ENCODE data around the gene VWA5B1.
"Not testable (repeated sequence)": the region's sequence is repeated elsewhere in the genome, so short reads cannot be mapped to it uniquely, and the experiment has no call there.

VWA5B1 gene

GRCh38 chr1:20280341-20280740 is 10.3 kb upstream of the VWA5B1 start:
- no peak for DNase-seq

DNA sequence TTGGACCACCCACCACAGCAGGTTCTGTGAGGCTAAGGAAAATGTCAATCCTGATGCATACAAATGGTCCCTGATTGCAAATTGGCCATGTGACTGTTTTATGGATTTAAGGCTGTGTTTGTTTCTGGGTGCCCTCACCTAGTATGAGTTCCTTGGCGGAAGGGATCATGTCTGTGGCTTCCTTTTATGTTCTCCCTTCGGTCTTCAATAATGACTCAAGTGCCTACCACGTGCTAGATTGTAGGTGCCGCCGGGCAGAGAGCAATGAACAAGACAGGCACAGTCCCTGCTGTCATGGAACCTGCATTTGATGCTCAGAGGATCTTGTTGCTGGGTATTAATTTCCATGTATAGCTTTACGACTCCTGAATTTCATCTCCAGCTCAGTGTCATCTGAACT is 9.8 kb upstream of the VWA5B1 start:
- DNase-seq, result no peak

GRCh38 chr1:20281801-20282200 is 8.9 kb upstream of the VWA5B1 start:
- DNase-seq, result no peak

DNA sequence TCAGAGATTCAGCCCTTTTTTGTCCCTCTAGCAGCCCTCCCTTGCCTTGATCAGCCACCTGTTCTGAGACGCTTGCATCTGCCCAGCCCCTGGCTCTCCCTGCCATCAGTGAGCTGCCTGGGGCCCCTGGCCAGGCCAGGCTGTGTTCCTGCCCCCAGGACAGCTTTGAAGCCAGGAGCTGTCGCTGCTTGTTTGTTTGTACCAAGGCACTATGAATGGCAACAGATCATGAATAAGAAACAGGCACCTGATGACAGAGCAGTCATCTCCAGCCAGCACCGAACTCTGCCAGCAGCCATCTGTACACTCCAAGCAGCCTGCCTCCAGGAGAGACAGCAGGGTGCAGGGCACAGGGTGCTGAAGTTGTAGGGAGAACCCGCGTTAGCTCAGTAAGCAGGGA is 8.1 kb upstream of the VWA5B1 start:
- DNase-seq, result no peak

DNA sequence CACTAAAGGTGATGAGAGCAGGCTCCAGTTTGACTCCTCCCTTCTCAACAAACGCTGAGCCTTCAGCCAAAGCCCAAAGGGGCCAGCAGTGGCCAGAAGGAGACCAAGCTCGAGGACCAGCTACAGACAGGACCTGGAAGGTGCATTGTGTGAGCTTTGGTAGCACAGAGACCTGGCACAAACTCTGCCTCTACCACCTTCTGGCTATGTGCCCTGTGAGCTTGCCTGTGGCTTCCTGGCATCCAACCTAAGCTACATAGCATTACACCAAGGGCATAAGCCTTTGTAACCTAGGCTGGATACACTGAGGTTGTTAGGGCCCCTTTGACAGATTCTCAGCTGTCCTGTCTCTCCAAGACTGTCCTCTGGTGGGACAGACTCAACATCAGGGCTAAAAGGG is 6.6 kb upstream of the VWA5B1 start:
- no peak for DNase-seq

DNA sequence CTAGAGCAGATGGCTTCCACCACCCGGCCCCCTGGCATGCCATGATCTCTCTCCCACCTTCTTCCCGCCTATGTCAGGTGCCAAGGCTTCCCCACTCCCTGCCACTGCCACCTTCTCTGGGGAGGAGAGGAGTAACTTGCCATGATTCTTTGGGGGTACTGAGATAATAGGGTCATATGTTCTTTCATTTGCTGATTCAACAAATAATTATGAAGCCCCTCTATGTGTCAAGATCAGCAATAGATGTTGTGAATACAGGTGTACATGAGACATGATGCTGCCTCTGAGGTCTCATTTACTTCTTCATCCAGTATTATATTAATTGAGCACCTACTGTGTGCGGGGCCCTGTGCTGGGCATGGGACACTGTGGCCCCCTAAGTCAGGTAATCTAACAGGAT is 6.0 kb upstream of the VWA5B1 start:
- DNase-seq, result no peak

DNA sequence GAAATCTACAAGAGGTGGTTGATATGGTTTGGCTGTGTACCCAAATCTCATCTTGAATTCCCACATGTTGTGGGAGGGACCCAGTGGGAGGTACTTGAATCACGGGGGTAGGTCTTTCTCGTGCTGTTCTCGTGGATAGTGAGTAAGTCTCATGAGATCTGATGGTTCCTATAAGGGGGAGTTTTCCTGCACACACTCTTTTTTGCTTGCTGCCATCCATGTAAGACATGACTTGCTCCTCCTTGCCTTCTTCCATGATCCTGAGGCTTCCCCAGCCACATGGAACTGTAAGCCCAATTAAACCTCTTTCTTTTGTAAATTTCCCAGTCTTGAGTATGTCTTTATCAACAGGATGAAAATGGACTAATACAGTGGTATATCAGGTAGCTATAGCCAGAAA is 5.2 kb upstream of the VWA5B1 start:
- no peak for DNase-seq

- DNase-seq, result not testable (repeated sequence)
Observed at GRCh38 chr1:20287696-20288095, 3.0 kb upstream of the VWA5B1 start.

- no peak for DNase-seq
Observed at GRCh38 chr1:20291645-20292084, 990 bp downstream of the VWA5B1 start.

DNA sequence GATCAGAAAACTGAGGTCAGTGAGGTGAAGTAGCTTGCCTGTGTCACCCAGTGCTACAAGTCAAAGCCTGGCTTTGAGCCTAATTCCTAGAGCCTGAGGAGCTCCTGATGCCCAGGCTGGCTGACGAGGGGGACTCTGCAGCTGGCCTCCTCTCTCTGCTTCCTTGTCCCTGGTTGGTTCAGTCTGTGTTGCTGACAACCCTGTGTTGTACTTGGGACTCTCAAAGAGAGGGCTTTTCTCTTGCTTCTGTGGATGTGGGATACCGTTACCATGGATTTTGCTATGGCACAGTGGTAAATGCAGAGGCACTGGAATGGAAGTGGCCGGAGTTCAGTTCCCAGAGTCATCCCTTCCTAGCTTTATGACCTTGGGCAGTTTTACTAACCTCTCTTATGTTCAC is 8.0 kb downstream of the VWA5B1 start:
- no peak for DNase-seq

DNA sequence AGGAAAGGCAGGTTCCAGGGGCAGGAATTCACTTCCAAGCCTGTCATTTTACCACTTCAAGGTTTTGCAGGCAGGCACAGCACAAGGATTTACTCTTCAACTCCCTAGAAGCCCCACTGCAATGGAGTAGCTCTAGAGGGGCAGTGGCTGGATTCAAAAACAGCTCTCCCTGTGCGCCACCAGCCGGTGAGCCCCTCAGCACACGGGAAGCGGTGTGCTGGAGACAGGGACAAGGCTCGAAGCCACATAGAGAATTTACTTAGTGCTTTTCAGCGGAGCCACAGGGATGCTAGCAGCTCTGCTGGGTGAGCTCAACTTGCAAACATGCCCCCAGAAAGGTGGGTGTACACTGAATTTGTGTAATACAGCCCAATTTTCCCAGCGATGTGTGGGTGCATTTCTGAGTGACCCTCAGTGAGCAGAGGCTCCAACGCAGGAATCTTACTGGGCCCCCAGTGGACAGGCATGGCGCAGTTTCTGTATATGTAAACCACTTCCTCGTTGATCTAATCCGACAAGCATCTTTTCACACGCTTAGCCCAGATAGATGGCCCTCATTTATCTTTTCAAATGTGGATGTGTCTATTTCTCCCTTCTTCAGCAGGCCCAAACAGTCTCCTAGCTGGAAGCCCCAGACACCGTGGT is 10.9 kb downstream of the VWA5B1 start:
- no peak for DNase-seq

DNA sequence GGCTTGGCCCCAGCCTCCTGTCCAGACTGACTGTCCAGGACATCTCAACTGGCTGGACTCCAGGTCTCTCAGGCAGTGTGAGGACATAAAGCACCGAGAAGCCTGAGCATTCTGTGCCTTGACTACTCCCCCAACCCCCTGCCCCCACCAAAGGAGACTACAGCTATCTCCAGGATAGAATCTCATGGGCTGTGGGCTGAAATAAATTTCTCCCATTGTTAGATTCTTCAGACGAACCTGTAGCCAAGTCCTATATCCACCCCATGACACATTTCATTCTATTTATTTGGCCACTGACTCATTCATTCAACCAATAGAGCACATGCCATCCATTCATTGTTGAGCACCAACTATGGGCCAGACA is 11.4 kb downstream of the VWA5B1 start:
- no peak for DNase-seq

DNA sequence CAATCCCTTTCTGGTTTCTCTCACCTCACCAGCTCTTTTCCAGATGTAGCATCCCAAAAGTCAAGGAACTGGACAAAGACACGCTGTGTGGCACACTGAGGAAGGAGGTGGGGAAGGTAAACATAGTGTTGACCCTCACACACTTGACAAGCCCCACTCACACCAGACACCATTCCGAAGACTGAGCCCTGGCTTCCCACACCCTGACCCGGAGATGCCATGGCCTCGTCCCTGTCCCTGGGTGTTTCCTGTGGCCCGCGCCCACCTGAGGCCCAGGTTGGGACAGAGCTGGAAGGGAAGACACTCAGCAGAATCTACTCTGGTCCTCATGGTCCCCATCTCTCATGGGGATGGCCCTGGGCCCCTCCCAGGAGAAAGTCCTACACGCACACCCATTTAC is 16.4 kb downstream of the VWA5B1 start:
- DNase-seq, result no peak

GRCh38 chr1:20308569-20308968 is 17.9 kb downstream of the VWA5B1 start:
- no peak for DNase-seq

DNA sequence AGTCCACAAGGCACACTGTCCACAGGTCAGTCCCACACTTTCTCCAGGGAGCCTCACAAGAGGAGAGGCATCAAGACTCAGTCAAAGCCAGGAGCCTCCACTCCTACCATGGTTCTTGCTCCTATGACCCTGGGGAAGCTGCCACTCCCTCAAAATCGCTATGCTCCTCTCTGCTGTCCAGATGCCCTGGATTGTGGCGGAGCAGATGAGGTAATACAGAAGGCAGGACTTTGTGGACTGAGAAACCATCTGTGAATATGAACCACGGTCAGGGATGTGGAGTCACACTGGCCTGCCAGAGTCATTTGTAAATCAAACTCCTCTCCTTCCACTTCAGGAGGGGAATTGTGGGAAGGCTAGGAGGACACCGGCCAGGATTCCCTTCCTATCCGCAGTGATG is 20.6 kb downstream of the VWA5B1 start:
- DNase-seq, result no peak

DNA sequence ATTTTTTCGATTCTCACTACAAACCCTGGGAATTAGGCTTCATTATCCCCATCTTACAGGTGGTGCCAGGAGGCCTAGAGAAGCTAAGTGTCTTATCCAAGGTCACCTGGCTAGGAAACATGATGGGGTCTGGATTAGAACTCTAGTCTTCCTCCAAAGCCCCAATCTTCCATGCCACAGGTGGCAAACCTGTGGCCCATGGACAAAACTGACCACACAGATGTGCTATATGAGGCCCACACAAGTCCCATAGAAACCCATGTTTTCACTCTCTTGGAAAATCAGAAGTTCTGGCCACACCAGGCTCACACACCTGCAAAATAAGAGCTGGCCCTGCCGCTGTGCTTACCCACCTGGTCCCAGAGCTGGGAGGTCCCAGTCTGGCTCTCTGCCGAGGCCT is 21.6 kb downstream of the VWA5B1 start:
- DNase-seq, result no peak

DNA sequence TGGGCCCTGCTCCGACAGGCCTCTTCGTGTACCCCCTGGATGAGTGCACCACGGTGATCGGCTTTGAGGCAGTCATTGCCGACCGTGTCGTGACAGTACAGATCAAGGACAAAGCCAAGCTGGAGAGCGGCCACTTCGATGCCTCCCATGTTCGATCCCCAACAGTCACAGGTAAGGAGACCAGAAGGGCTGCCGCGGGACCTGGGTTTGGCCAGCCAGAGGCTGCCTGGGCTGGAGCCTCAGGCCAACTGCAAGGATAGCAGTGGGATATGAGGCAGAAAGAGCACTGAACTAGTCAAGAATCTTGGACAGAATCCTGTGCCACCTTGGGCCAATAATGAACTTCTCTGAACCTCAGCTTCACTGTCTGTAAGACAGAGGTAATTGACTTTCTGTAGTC is 22.1 kb downstream of the VWA5B1 start:
- no peak for DNase-seq

- DNase-seq, result no peak
Observed at GRCh38 chr1:20317471-20317870, 26.8 kb downstream of the VWA5B1 start.

- DNase-seq, result no peak
Observed at GRCh38 chr1:20318521-20318920, 27.8 kb downstream of the VWA5B1 start.

DNA sequence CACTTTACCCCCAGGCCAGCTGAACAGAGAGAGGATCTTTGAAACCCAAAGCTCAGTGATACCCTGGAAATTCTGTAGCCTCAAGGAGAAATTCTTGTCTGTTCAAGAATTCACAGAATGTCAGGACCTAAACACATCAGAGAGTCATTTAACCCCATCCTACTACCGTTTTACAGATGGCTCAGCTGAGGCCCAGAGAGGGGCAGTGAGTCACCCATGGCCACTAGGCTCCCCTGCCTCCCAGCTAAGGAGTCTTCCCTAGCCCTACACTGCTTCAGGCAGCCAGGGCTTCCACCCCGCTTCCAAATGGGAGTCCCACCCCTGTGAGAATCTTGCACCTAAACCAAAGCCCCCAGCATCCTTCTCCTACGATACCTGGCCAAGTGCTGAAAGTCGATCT is 28.3 kb downstream of the VWA5B1 start:
- DNase-seq, result no peak

- DNase-seq, result no peak
Observed at GRCh38 chr1:20319456-20320220, 29.0 kb downstream of the VWA5B1 start.

DNA sequence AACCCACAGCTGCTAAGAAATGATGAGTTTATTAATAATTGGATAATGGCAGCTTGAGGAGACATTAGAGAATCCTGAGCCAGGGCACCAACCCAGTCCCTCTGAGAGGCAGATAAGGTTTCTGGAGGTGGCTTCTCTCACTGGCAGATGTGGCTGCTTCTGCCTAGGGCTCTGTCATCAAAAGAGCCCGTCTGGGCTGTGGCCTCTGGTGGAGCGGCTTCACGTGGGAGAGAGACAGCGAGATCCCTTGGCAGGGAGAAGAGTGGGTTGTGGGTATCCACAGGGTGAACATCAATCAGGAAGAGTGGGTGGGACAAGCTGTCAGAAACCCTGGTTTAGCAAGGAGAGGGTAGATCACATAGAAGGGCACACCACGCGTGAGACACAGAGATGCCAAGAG is 30.0 kb downstream of the VWA5B1 start:
- DNase-seq, result no peak

GRCh38 chr1:20321573-20321972 is 30.9 kb downstream of the VWA5B1 start:
- DNase-seq, result no peak

- peak; percentile 78 for DNase-seq
Observed at GRCh38 chr1:20322081-20322824, 31.6 kb downstream of the VWA5B1 start.
